Urinary bladder (tissue), 4 donors: ENCODE measurements around the gene INPP4A. TPM values are rescaled to one million over a fixed set of nuclear protein-coding genes. Genes with fewer than 3 reads are reported as not detected.

Source experiments
- DNase-seq: peaks from one replicate; pipeline ENCODE4 v3.0.0-alpha.2; 2015; ENCODE audit errors: extremely low spot score
- H3K27ac ChIP-seq: one replicate; pipeline ENCODE4 v1.5.1; 2013; ENCODE audit warnings: low read depth, mild to moderate bottlenecking, moderate library complexity
- H3K36me3 ChIP-seq: one replicate; pipeline ENCODE4 v1.6.1; 2013; ENCODE audit warnings: mild to moderate bottlenecking, moderate library complexity; ENCODE audit not compliant: insufficient read depth
- H3K4me1 ChIP-seq: one replicate; pipeline ENCODE4 v1.6.1; 2013; ENCODE audit warnings: mild to moderate bottlenecking, moderate library complexity; ENCODE audit not compliant: insufficient read depth
- H3K4me3 ChIP-seq: one replicate; pipeline ENCODE4 v1.5.1; 2013; ENCODE audit warnings: low read depth, low read length
- WGBS: extraction: QIAGEN DNeasy Blood & Tissue Kit; methylation state at CpG from one replicate; pipeline ENCODE4 v1.1.7; 2013; 5-methylcytosine and 5-hydroxymethylcytosine counted together
- polyA plus RNA-seq: library from polyadenylated mRNA; stranded (reverse); fragments of 200-250 nt; gene quantifications from one replicate; pipeline ENCODE4 v1.2.3, GENCODE V29; 2013
- total RNA-seq: library from RNA; depleted of rRNA; stranded (reverse); fragments of >200 nt; gene quantifications from one replicate; pipeline ENCODE4 v1.2.3, GENCODE V29; 2014
- donor health status: healthy with polysubstance abuse.
- donor health status: healthy.

The INPP4A gene
- total and polyA plus RNA-seq, 2 donors = 19.2 to 32.6 TPM

GRCh38 chr2:98505971-98506664 is 61.5 kb downstream of the INPP4A start:
- Histone ChIP-seq H3K36me3 (no peaks in the 10 kb centered on the region), H3K27ac (no peak overlapping the region), H3K4me3 (no peak overlapping the region), H3K4me1 (peaks cover 2% of the 10 kb centered on the region)
- no peak for DNase-seq
- WGBS = 87% methylated on average over 7 of the region's 7 CpGs

- no peak overlapping the region for H3K27ac ChIP-seq
- H3K36me3 ChIP-seq = no peaks in the 10 kb centered on the region
- no peak for DNase-seq
- H3K4me3 ChIP-seq = no peak overlapping the region
- peaks cover 2% of the 10 kb centered on the region for H3K4me1 ChIP-seq
- 94% methylated on average over 8 of the region's 8 CpGs for WGBS
Observed at GRCh38 chr2:98506881-98507280, 62.2 kb downstream of the INPP4A start.

- H3K4me1 ChIP-seq = peaks cover 2% of the 10 kb centered on the region
- H3K36me3 ChIP-seq = no peaks in the 10 kb centered on the region
- no peak overlapping the region for H3K4me3 ChIP-seq
- H3K27ac ChIP-seq = no peak overlapping the region
- DNase-seq = no peak
- WGBS = 90% methylated on average over 3 of the region's 3 CpGs
Observed at GRCh38 chr2:98507461-98507860, 62.8 kb downstream of the INPP4A start.

- Histone ChIP-seq H3K4me1 (peaks cover 2% of the 10 kb centered on the region), H3K27ac (no peak overlapping the region), H3K4me3 (no peak overlapping the region), H3K36me3 (no peaks in the 10 kb centered on the region)
- WGBS = 61% methylated on average over 12 of the region's 12 CpGs
- no peak for DNase-seq
Observed at GRCh38 chr2:98507891-98508708, 63.4 kb downstream of the INPP4A start.

- DNase-seq = no peak
- H3K27ac ChIP-seq = no peak overlapping the region
- no peaks in the 10 kb centered on the region for H3K36me3 ChIP-seq
- H3K4me1 ChIP-seq = peaks cover 2% of the 10 kb centered on the region
- 84% methylated on average over 9 of the region's 9 CpGs for WGBS
- H3K4me3 ChIP-seq = no peak overlapping the region
Observed at GRCh38 chr2:98508709-98509066, 64.0 kb downstream of the INPP4A start.

- no peak overlapping the region for H3K4me3 ChIP-seq
- 96% methylated on average over 7 of the region's 7 CpGs for WGBS
- DNase-seq = no peak
- no peak overlapping the region for H3K27ac ChIP-seq
- peaks cover 2% of the 10 kb centered on the region for H3K4me1 ChIP-seq
- no peaks in the 10 kb centered on the region for H3K36me3 ChIP-seq
Observed at GRCh38 chr2:98509542-98510321, 65.1 kb downstream of the INPP4A start.

- DNase-seq = no peak
- no peak overlapping the region for H3K27ac ChIP-seq
- H3K36me3 ChIP-seq = no peaks in the 10 kb centered on the region
- H3K4me1 ChIP-seq = peaks cover 2% of the 10 kb centered on the region
- WGBS = 98% methylated on average over 2 of the region's 2 CpGs
- no peak overlapping the region for H3K4me3 ChIP-seq
Observed at GRCh38 chr2:98510322-98510662, 65.6 kb downstream of the INPP4A start.

GRCh38 chr2:98511981-98512380 is 67.3 kb downstream of the INPP4A start:
- peaks cover 2% of the 10 kb centered on the region for H3K4me1 ChIP-seq
- H3K27ac ChIP-seq = no peak overlapping the region
- H3K4me3 ChIP-seq = no peak overlapping the region
- DNase-seq = no peak
- no peaks in the 10 kb centered on the region for H3K36me3 ChIP-seq
- 96% methylated on average over 3 of the region's 3 CpGs for WGBS

- H3K4me3 ChIP-seq = no peak overlapping the region
- no peaks in the 10 kb centered on the region for H3K36me3 ChIP-seq
- 94% methylated on average over 5 of the region's 5 CpGs for WGBS
- H3K4me1 ChIP-seq = peaks cover under 1% of the 10 kb centered on the region
- H3K27ac ChIP-seq = no peak overlapping the region
- DNase-seq = no peak
Observed at GRCh38 chr2:98512699-98513098, 68.0 kb downstream of the INPP4A start.

GRCh38 chr2:98514096-98514639 is 69.5 kb downstream of the INPP4A start:
- H3K27ac ChIP-seq = no peak overlapping the region
- no peak for DNase-seq

GRCh38 chr2:98514879-98515249 is 70.2 kb downstream of the INPP4A start:
- H3K4me3 ChIP-seq = no peak overlapping the region
- no peaks in the 10 kb centered on the region for H3K36me3 ChIP-seq
- H3K27ac ChIP-seq = no peak overlapping the region
- DNase-seq = no peak
- WGBS = 82% methylated on average over 4 of the region's 4 CpGs
- no peaks in the 10 kb centered on the region for H3K4me1 ChIP-seq

More at GRCh38 chr2:98514096-98514639, 69.5 kb downstream of the INPP4A start:
- H3K36me3 ChIP-seq = no peaks in the 10 kb centered on the region
- H3K4me1 ChIP-seq = no peaks in the 10 kb centered on the region
- no peak overlapping the region for H3K4me3 ChIP-seq
- WGBS = 94% methylated on average over 5 of the region's 5 CpGs

- no peaks in the 10 kb centered on the region for H3K36me3 ChIP-seq
- no peak overlapping the region for H3K27ac ChIP-seq
- DNase-seq = no peak
- WGBS = 53% methylated on average over 13 of the region's 13 CpGs
- no peak overlapping the region for H3K4me3 ChIP-seq
- H3K4me1 ChIP-seq = no peaks in the 10 kb centered on the region
Observed at GRCh38 chr2:98515250-98515991, 70.8 kb downstream of the INPP4A start.

GRCh38 chr2:98516571-98516970 is 71.9 kb downstream of the INPP4A start:
- 81% methylated on average over 3 of the region's 3 CpGs for WGBS
- Histone ChIP-seq H3K4me3 (no peak overlapping the region), H3K4me1 (no peaks in the 10 kb centered on the region), H3K27ac (no peak overlapping the region), H3K36me3 (no peaks in the 10 kb centered on the region)
- DNase-seq = no peak
